Activated naive CD4-positive, alpha-beta T cell treated with Interleukin-2 at 50 U/mL for 16 hours (primary cell): Measurements from ENCODE around the gene MCF2L.
A peak's percentile ranks its signal among the peaks of the same experiment; 100 is the strongest.

Source experiments
- DNase-seq: peaks from one replicate; pipeline ENCODE4 v3.0.0-alpha.2; 2020

The MCF2L gene

GRCh38 chr13:113138792-113139551 lies 170.0 kb downstream of the MCF2L start:
- no peak for DNase-seq

GRCh38 chr13:113139577-113139976 lies 170.6 kb downstream of the MCF2L start:
- DNase-seq, result no peak

- no peak for DNase-seq
Measured at GRCh38 chr13:113140677-113141600, 171.9 kb downstream of the MCF2L start.

GRCh38 chr13:113141601-113141970 lies 172.6 kb downstream of the MCF2L start:
- no peak for DNase-seq

GRCh38 chr13:113142876-113143275 lies 173.9 kb downstream of the MCF2L start:
- DNase-seq, result no peak

- no peak for DNase-seq
Measured at GRCh38 chr13:113143466-113144254, 174.6 kb downstream of the MCF2L start.

- DNase-seq, result no peak
Measured at GRCh38 chr13:113144255-113144629, 175.2 kb downstream of the MCF2L start.

GRCh38 chr13:113145496-113145895 lies 176.5 kb downstream of the MCF2L start:
- peak; percentile 63 for DNase-seq

- no peak for DNase-seq
Measured at GRCh38 chr13:113145911-113146598, 177.0 kb downstream of the MCF2L start.

GRCh38 chr13:113146750-113147149 lies 177.7 kb downstream of the MCF2L start:
- no peak for DNase-seq

- DNase-seq, result no peak
Measured at GRCh38 chr13:113147206-113147605, 178.2 kb downstream of the MCF2L start.

GRCh38 chr13:113148407-113148806 lies 179.4 kb downstream of the MCF2L start:
- DNase-seq, result no peak

- DNase-seq, result no peak
Measured at GRCh38 chr13:113148940-113149503, 180.0 kb downstream of the MCF2L start.
